Colonic mucosa (tissue), 4 donors: ENCODE data around the gene SH3YL1. TPM values are rescaled to one million over a fixed set of nuclear protein-coding genes. Genes with fewer than 3 reads are reported as not detected.

Experiments
- DNase-seq: peaks from one replicate; pipeline ENCODE4 v3.0.0-alpha.2; 2020
- H3K27ac ChIP-seq: fragments of 200-600 bp; one replicate; pipeline ENCODE4 v1.8.0; 2021
- H3K27me3 ChIP-seq: fragments of 200-600 bp; one replicate; pipeline ENCODE4 v1.8.0; 2021
- H3K36me3 ChIP-seq: fragments of 200-600 bp; one replicate; pipeline ENCODE4 v1.8.0; 2021
- H3K4me1 ChIP-seq: fragments of 200-600 bp; one replicate; pipeline ENCODE4 v1.8.0; 2021; ENCODE audit warnings: mild to moderate bottlenecking
- H3K4me3 ChIP-seq: fragments of 200-600 bp; one replicate; pipeline ENCODE4 v1.8.0; 2021
- H3K9ac ChIP-seq, 2 donors: one replicate each; pipeline ENCODE4 v1.7.0; 2013; ENCODE audit warnings: control low read depth in 2 of 2, low read depth in 2 of 2, low read length in 2 of 2
- H3K9me3 ChIP-seq: fragments of 200-600 bp; one replicate; pipeline ENCODE4 v1.8.0; 2021
- intact Hi-C: fragments of 100-400 bp; cut with DNase I; formaldehyde crosslinking; loops from one replicate; pipeline ENCODE4 v1.14.1; 2022
- total RNA-seq, 2 donors: library from RNA; stranded (reverse); fragmentation: NEBNext Ultra II Directional in 1 of 2; extraction: Animal tissue kit (Norgen Biotek cat#: 25700) in 1 of 2; gene quantifications; one replicate each; pipeline ENCODE4 v1.2.1, GENCODE V29; 2021
- TF ChIP-seq, protein P1 (sequence below): fragments of 200-600 bp; IDR thresholded peaks from one replicate; pipeline ENCODE4 v1.8.0; 2022; ENCODE audit warnings: antibody characterized with exemption, mild to moderate bottlenecking
- donor health status: healthy.
- donor health status: DM: no; HTN: no; CAD: no.
- donor health status: DM: no; HTN: no; CAD: no.

SH3YL1 gene
- total RNA-seq, 2 donors from 2014 or later, result 116 to 139 TPM

DNA sequence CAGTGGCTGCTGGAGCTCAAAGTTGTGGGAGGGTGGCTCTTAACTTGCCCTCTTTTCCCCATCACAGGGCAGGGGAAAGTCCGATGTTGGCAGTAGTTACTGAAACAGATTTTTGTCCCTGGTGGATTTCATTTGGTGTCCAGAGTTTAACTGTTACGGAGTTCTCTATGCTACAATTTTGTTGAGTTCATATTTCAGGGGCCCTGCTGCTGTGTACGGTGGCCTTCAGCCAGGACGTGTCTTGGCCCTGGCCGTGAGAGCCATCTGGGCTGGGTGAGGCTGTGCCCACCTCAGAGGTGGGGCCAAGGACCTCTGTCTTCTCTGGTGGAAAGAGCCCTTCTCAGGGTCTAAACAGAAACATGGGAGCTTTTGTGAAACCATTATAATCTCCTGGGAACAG is 67.4 kb downstream of the SH3YL1 start:
- no peak overlapping the region for H3K27ac ChIP-seq
- no peaks in the 10 kb centered on the region for H3K36me3 ChIP-seq
- H3K4me3 ChIP-seq, result no peak overlapping the region
- no peaks in the 10 kb centered on the region for H3K4me1 ChIP-seq
- H3K9me3 ChIP-seq, result no peaks in the 10 kb centered on the region
- no peak for DNase-seq
- H3K9ac ChIP-seq, result no peak overlapping the region
- TF ChIP-seq, protein P1, sequence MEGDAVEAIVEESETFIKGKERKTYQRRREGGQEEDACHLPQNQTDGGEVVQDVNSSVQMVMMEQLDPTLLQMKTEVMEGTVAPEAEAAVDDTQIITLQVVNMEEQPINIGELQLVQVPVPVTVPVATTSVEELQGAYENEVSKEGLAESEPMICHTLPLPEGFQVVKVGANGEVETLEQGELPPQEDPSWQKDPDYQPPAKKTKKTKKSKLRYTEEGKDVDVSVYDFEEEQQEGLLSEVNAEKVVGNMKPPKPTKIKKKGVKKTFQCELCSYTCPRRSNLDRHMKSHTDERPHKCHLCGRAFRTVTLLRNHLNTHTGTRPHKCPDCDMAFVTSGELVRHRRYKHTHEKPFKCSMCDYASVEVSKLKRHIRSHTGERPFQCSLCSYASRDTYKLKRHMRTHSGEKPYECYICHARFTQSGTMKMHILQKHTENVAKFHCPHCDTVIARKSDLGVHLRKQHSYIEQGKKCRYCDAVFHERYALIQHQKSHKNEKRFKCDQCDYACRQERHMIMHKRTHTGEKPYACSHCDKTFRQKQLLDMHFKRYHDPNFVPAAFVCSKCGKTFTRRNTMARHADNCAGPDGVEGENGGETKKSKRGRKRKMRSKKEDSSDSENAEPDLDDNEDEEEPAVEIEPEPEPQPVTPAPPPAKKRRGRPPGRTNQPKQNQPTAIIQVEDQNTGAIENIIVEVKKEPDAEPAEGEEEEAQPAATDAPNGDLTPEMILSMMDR, result no peak
- H3K27me3 ChIP-seq, result no peaks in the 10 kb centered on the region
- intact Hi-C loops, result no loop called here

- no peak overlapping the region for H3K27ac ChIP-seq
- no peaks in the 10 kb centered on the region for H3K36me3 ChIP-seq
- H3K4me1 ChIP-seq, result no peaks in the 10 kb centered on the region
- no peaks in the 10 kb centered on the region for H3K27me3 ChIP-seq
- no peak overlapping the region for H3K9ac ChIP-seq
- H3K4me3 ChIP-seq, result no peak overlapping the region
- DNase-seq, result no peak
- TF ChIP-seq, protein P1, result no peak
- intact Hi-C loops, result no loop called here
- H3K9me3 ChIP-seq, result no peaks in the 10 kb centered on the region
These were observed 67.9 kb downstream of the SH3YL1 start for GRCh38 chr2:195932-196331.

DNA sequence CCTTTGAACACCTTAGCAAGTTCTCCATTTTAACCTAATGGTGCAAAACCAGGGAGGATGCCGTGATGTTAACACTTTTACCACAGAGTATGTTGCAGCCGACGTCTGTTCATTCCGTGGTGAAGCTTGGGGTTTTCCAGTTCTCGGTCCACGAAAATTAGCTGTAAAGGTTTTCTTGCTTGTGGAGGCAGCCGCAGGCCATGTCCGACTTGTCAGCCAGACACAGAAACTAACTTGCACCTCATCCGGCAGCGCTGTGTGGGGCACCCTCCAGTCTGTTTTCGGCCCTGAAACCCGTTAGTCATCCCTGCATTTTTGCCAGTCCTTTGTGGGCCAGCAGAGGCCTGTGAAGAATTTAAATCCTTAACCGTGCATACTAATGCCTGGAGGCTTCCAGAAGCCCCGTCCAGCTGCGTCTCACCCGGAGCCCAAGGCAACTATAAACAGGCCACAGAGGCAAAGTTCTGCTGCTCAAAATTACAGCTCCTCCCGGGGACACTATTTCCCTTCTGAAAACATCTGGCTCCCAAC is 70.6 kb downstream of the SH3YL1 start:
- DNase-seq, result no peak
- no peaks in the 10 kb centered on the region for H3K9me3 ChIP-seq
- intact Hi-C loops, result no loop called here
- TF ChIP-seq, protein P1, result no peak
- no peak overlapping the region for H3K4me3 ChIP-seq
- H3K27ac ChIP-seq, result no peak overlapping the region
- H3K4me1 ChIP-seq, result no peaks in the 10 kb centered on the region
- no peaks in the 10 kb centered on the region for H3K27me3 ChIP-seq
- no peaks in the 10 kb centered on the region for H3K36me3 ChIP-seq
- no peak overlapping the region for H3K9ac ChIP-seq

GRCh38 chr2:191311-192190 is 72.3 kb downstream of the SH3YL1 start:
- DNase-seq, result no peak
- no peaks in the 10 kb centered on the region for H3K27me3 ChIP-seq
- intact Hi-C loops, result no loop called here

DNA sequence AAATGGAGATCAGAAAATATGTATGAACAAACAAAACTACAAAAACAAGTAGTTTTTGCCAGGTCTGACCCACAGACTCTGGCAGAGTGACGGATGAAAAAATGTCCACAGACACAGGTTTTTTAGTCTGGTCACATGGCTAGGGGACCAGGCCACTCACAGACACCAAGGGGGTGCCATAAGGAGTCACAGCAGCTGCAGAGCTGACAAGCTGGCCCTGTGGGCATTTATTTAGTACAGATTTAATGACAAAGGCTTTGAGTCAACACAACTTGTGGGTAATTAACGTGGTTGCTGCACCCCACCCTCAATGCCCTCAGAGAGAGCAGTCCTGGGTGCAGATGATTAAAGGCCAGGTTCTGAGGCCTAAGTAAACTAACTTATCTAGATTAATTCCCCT is 76.0 kb downstream of the SH3YL1 start:
- TF ChIP-seq, protein P1, result no peak
- Histone ChIP-seq H3K27me3 (no peaks in the 10 kb centered on the region), H3K9ac (no peak overlapping the region), H3K27ac (no peak overlapping the region), H3K36me3 (no peaks in the 10 kb centered on the region), H3K4me1 (no peaks in the 10 kb centered on the region), H3K9me3 (no peaks in the 10 kb centered on the region), H3K4me3 (no peak overlapping the region)
- no peak for DNase-seq
- intact Hi-C loops, result no loop called here

More at GRCh38 chr2:191311-192190, 72.3 kb downstream of the SH3YL1 start:
- Histone ChIP-seq H3K4me1 (no peaks in the 10 kb centered on the region), H3K9me3 (no peaks in the 10 kb centered on the region), H3K4me3 (no peak overlapping the region), H3K9ac (no peak overlapping the region), H3K36me3 (no peaks in the 10 kb centered on the region), H3K27ac (no peak overlapping the region)
- TF ChIP-seq, protein P1, result no peak
